GM12878 (cell line): ENCODE measurements around the gene FALEC. TPM values are rescaled to one million over a fixed set of nuclear protein-coding genes. Genes with fewer than 3 reads are reported as not detected.

Experiments used
- ATAC-seq: fragments of 200-7000 bp; cut with Tn5 transposase; 3 replicates; pipeline ENCODE4 v1.9.1; 2020; ENCODE audit warnings: mild to moderate bottlenecking, moderate library complexity
- BruUV-seq: library from RNA; stranded (reverse); fragments of 400-500 nt; replicated peaks from 2 replicates; lab custom pipeline; 2021; lab: Mats Ljungman, UMichigan
- CTCF ChIA-PET: fragments of 300-600 bp; sonication (Branson Sonifier 250); formaldehyde crosslinking; extraction: SDS; loops from one replicate; lab custom pipeline; 2021; ENCODE audit warnings: inconsistent platforms; lab: Yijun Ruan, JAX
- POLR2A ChIA-PET: fragments of 350-600 bp; formaldehyde crosslinking; extraction: SDS; loops from one replicate; lab custom pipeline; 2021; ENCODE audit warnings: inconsistent platforms; lab: Charles Lee
- RAD21 ChIA-PET: fragments of 300-600 bp; sonication (Branson Sonifier 250); formaldehyde crosslinking; loops from one replicate; lab custom pipeline; 2023; ENCODE audit warnings: antibody characterized with exemption; ENCODE audit not compliant: unreplicated experiment; lab: Charles Lee
- SMC1A ChIA-PET: fragments of 300-600 bp; sonication (Branson Sonifier 250); formaldehyde crosslinking; loops from one replicate; lab custom pipeline; 2023; ENCODE audit not compliant: unreplicated experiment, uncharacterized antibody; lab: Charles Lee
- DNase-seq: peaks from one replicate; pipeline ENCODE4 v3.0.0-alpha.2; 2011; ENCODE audit warnings: low read depth, low spot score
- FAIRE-seq: peaks from 3 replicates; lab custom pipeline; 2011; peaks lifted over from hg19 to GRCh38; lab: Jason Lieb, UNC
- H2AFZ ChIP-seq: 2 replicates; pipeline ENCODE4 v1.6.0; 2011; ENCODE audit warnings: low read depth, low read length, control low read depth; ENCODE audit not compliant: control insufficient read depth
- H3K27ac ChIP-seq: 2 replicates; pipeline ENCODE4 v1.5.1; 2011; ENCODE audit warnings: control low read depth; ENCODE audit not compliant: control insufficient read depth, insufficient read depth
- H3K27me3 ChIP-seq, 2 experiments: replicated peaks in 1 of 2; 2 replicates each; pipeline versions ENCODE4 v1.6.0 to v1.6.1; 2011; ENCODE audit warnings: low read length in 1 of 2; ENCODE audit not compliant: control insufficient read depth in 2 of 2, insufficient read depth in 2 of 2
- H3K36me3 ChIP-seq, 2 experiments: 2 replicates each; pipeline ENCODE4 v1.5.1; 2011; ENCODE audit warnings: low read length in 1 of 2; ENCODE audit not compliant: control insufficient read depth in 2 of 2, insufficient read depth in 2 of 2
- H3K4me1 ChIP-seq: 2 replicates; pipeline ENCODE4 v1.6.1; 2011; ENCODE audit warnings: mild to moderate bottlenecking, low read length, moderate library complexity, mixed read lengths; ENCODE audit not compliant: control insufficient read depth, insufficient read depth
- H3K4me2 ChIP-seq: 2 replicates; pipeline ENCODE4 v1.6.0; 2011; ENCODE audit warnings: control low read depth; ENCODE audit not compliant: control insufficient read depth, insufficient read depth
- H3K4me3 ChIP-seq: fragments of 200-600 bp; sonication (generic); 2 replicates; pipeline ENCODE4 v1.5.1; 2016
- H3K79me2 ChIP-seq: 2 replicates; pipeline ENCODE4 v1.6.0; 2011; ENCODE audit warnings: low read length; ENCODE audit not compliant: control insufficient read depth, insufficient read depth
- H3K9ac ChIP-seq: 2 replicates; pipeline ENCODE4 v1.8.0; 2011; ENCODE audit warnings: low read length, control low read depth, mixed read lengths; ENCODE audit not compliant: control insufficient read depth, insufficient read depth
- H3K9me3 ChIP-seq: replicated peaks from 3 replicates; pipeline ENCODE4 v1.5.1; 2011; ENCODE audit warnings: mild to moderate bottlenecking, low read length; ENCODE audit not compliant: control insufficient read depth, insufficient read depth
- H4K20me1 ChIP-seq: 2 replicates; pipeline ENCODE4 v1.6.0; 2011; ENCODE audit not compliant: control insufficient read depth, insufficient read depth
- GATAD2B ChIP-seq: fragments of 450-650 bp; conservative IDR thresholded peaks from 2 replicates; pipeline ENCODE4 v1.6.1; 2017; ENCODE audit warnings: low read depth, mild to moderate bottlenecking, moderate library complexity
- MEF2B ChIP-seq: fragments of 450-650 bp; IDR thresholded peaks from 2 replicates; pipeline ENCODE4 v1.6.1; 2018; ENCODE audit warnings: mild to moderate bottlenecking, moderate library complexity; ENCODE audit not compliant: partially characterized antibody, poor library complexity, severe bottlenecking
- POU2F2 ChIP-seq: IDR thresholded peaks from 3 replicates; pipeline ENCODE4 v1.6.1; 2011; ENCODE audit warnings: low read depth, mild to moderate bottlenecking, low read length, borderline replicate concordance
- YBX1 ChIP-seq: fragments of 450-650 bp; IDR thresholded peaks from 2 replicates; pipeline ENCODE4 v1.6.1; 2016; ENCODE audit warnings: antibody characterized with exemption
- ZNF384 ChIP-seq: IDR thresholded peaks from 2 replicates; pipeline ENCODE4 v1.6.1; 2012; ENCODE audit warnings: low read depth, mild to moderate bottlenecking, low read length, improper control_type of control experiment, borderline replicate concordance
- WGBS: methylation state at CpG from one replicate; pipeline ENCODE4 v1.1.6; 2016; ENCODE audit warnings: low lambda C conversion rate; ENCODE audit not compliant: insufficient replicate concordance, insufficient coverage; ENCODE audit errors: missing lambda C conversion rate; 5-methylcytosine and 5-hydroxymethylcytosine counted together
- in situ Hi-C: fragments of 300-500 bp; cut with MboI; formaldehyde crosslinking; loops from 9 replicates; pipeline ENCODE4 v1.14.3; 2018; ENCODE audit warnings: mixed read lengths
- intact Hi-C: fragments of 100-400 bp; cut with micrococcal nuclease; formaldehyde crosslinking; loops from one replicate; pipeline ENCODE4 v1.14.2; 2022; ENCODE audit not compliant: unreplicated experiment
- polyA plus RNA-seq, 11 experiments: library from polyadenylated mRNA; depleted of rRNA in 4 of 11; unstranded in 6 of 11; stranded (reverse) in 5 of 11; fragments of >200 nt; fragmentation: Nextera tagmentation in 4 of 11; fragmentation: Illumina TruSeq in 1 of 11; extraction: Ambion mirVana in 4 of 11; extraction: Trizol in 1 of 11; gene quantifications; 1 replicate in 1 of 11; 2 replicates in 10 of 11; pipeline versions ENCODE4 v1.2.1 to v1.2.3, GENCODE V29; 2011 to 2016; ENCODE audit warnings: inconsistent platforms in 2 of 11, missing spikeins in 2 of 11, low read depth in 1 of 11
- total RNA-seq, 4 experiments: library from RNA; depleted of rRNA in 3 of 4; stranded (reverse); fragments of >200 nt in 3 of 4; fragmentation: Illumina TruSeq in 1 of 4; extraction: Trizol in 1 of 4; gene quantifications; 2 replicates each; pipeline versions ENCODE4 v1.2.1 to v1.2.3, GENCODE V29; 2013 to 2021
- TF ChIP-seq, protein P1 (sequence below): IDR thresholded peaks from 2 replicates; pipeline ENCODE4 v1.6.1; 2011; ENCODE audit warnings: borderline replicate concordance, low read depth, mild to moderate bottlenecking, moderate library complexity, mixed read lengths, low read length; ENCODE audit not compliant: insufficient read depth; ENCODE audit errors: extremely low read length
- TF ChIP-seq, protein P2 (sequence below): IDR thresholded peaks from 2 replicates; pipeline ENCODE4 v1.6.1; 2012; ENCODE audit warnings: improper control_type of control experiment, low read depth, low read length; ENCODE audit not compliant: insufficient replicate concordance
- TF ChIP-seq, protein P3 (sequence below): IDR thresholded peaks from 2 replicates; pipeline ENCODE4 v1.6.1; 2011; ENCODE audit warnings: low read depth, mild to moderate bottlenecking, low read length, moderate library complexity, borderline replicate concordance; ENCODE audit errors: extremely low read depth

FALEC gene
- total and polyA plus RNA-seq, 10 of the 15 experiments (the other 5 are each of a cell fraction or from before 2014, with no cell fraction given): 0.21 to 0.71 (median 0.32) TPM; not detected in 3

DNA sequence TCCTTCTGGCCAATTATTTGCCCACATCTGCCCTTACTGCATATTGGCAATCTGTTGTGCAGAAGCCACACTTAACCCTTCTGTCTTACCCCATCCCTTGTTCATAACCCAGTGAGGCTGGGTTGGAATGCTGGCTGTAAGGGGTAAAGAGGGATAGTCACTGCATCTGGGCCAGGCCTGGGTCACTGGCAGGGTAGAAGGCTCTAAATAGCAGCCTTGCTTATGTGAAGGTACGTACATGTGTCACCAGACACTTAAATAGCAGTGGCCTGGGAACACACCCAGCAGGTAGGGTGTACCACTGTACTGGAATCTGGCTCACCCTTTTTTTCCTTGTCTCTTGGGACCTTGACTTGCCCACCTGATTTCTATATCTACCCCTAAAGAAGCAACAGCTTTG, 38.2 kb upstream of the FALEC start:
- no peak overlapping the region for H2AFZ ChIP-seq
- ChIA-PET POLR2A (no interaction called here), SMC1A (no interaction called here), CTCF (no interaction called here), RAD21 (no interaction called here)
- WGBS: 63% methylated on average over 1 of the region's 1 CpG
- intact Hi-C loops: no loop called here
- H3K36me3 ChIP-seq: peaks cover 0 to 6% of the 10 kb centered on the region in 2 experiments; a peak in 2 of 4 replicates
- FAIRE-seq (no peak), DNase-seq (no peak), ATAC-seq (no peak; the same call in 1 of the 3 replicates)
- BruUV-seq: no TSS peak
- H3K27ac ChIP-seq: no peak overlapping the region
- H3K79me2 ChIP-seq: no peaks in the 10 kb centered on the region
- no peak overlapping the region for H3K4me2 ChIP-seq
- H3K9me3 ChIP-seq: no peaks in the 10 kb centered on the region
- H3K4me3 ChIP-seq: no peak overlapping the region
- no peaks in the 10 kb centered on the region for H3K27me3 ChIP-seq
- H3K9ac ChIP-seq: no peak overlapping the region
- H4K20me1 ChIP-seq: no peaks in the 10 kb centered on the region
- no peak for TF ChIP-seq ZNF384
- TF ChIP-seq, protein P1, sequence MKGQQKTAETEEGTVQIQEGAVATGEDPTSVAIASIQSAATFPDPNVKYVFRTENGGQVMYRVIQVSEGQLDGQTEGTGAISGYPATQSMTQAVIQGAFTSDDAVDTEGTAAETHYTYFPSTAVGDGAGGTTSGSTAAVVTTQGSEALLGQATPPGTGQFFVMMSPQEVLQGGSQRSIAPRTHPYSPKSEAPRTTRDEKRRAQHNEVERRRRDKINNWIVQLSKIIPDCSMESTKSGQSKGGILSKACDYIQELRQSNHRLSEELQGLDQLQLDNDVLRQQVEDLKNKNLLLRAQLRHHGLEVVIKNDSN: no peak
- TF ChIP-seq MEF2B: no peak
- no peak for TF ChIP-seq POU2F2
- TF ChIP-seq, protein P2, sequence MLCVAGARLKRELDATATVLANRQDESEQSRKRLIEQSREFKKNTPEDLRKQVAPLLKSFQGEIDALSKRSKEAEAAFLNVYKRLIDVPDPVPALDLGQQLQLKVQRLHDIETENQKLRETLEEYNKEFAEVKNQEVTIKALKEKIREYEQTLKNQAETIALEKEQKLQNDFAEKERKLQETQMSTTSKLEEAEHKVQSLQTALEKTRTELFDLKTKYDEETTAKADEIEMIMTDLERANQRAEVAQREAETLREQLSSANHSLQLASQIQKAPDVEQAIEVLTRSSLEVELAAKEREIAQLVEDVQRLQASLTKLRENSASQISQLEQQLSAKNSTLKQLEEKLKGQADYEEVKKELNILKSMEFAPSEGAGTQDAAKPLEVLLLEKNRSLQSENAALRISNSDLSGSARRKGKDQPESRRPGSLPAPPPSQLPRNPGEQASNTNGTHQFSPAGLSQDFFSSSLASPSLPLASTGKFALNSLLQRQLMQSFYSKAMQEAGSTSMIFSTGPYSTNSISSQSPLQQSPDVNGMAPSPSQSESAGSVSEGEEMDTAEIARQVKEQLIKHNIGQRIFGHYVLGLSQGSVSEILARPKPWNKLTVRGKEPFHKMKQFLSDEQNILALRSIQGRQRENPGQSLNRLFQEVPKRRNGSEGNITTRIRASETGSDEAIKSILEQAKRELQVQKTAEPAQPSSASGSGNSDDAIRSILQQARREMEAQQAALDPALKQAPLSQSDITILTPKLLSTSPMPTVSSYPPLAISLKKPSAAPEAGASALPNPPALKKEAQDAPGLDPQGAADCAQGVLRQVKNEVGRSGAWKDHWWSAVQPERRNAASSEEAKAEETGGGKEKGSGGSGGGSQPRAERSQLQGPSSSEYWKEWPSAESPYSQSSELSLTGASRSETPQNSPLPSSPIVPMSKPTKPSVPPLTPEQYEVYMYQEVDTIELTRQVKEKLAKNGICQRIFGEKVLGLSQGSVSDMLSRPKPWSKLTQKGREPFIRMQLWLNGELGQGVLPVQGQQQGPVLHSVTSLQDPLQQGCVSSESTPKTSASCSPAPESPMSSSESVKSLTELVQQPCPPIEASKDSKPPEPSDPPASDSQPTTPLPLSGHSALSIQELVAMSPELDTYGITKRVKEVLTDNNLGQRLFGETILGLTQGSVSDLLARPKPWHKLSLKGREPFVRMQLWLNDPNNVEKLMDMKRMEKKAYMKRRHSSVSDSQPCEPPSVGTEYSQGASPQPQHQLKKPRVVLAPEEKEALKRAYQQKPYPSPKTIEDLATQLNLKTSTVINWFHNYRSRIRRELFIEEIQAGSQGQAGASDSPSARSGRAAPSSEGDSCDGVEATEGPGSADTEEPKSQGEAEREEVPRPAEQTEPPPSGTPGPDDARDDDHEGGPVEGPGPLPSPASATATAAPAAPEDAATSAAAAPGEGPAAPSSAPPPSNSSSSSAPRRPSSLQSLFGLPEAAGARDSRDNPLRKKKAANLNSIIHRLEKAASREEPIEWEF: no peak
- TF ChIP-seq, protein P3, sequence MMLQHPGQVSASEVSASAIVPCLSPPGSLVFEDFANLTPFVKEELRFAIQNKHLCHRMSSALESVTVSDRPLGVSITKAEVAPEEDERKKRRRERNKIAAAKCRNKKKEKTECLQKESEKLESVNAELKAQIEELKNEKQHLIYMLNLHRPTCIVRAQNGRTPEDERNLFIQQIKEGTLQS: no peak
- TF ChIP-seq YBX1: no peak
- TF ChIP-seq GATAD2B: no peak
- TF ChIP-seq, all 136 proteins: peak for 0
- in situ Hi-C loops: no loop called here
- no peaks in the 10 kb centered on the region for H3K4me1 ChIP-seq
